ELR (cell line): ENCODE data around the gene TBC1D5.
"Not testable (repeated sequence)": the region's sequence is repeated elsewhere in the genome, so short reads cannot be mapped to it uniquely, and the experiment has no call there.

ENCODE experiments used
- DNase-seq: peaks from one replicate; pipeline ENCODE4 v3.0.0-alpha.2; 2015; ENCODE audit warnings: low read depth

TBC1D5 gene

DNA sequence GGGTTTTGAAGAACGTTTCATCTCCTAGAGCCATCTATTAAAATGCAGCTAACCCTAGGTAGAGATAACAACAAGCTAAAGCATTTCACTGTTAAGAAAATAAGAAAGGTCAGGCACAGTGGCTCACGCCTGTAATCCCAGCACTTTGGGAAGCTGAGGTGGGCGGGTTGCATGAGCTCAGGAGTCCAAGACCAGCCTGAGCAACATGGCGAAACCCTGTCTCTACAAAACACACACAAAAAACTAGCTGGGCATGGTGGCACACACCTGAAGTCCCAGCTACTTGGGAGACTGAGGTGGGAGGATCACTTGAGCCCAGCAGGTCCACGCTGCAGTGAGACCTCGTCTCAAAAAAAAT, 5.4 kb upstream of the TBC1D5 start:
- no peak for DNase-seq

DNA sequence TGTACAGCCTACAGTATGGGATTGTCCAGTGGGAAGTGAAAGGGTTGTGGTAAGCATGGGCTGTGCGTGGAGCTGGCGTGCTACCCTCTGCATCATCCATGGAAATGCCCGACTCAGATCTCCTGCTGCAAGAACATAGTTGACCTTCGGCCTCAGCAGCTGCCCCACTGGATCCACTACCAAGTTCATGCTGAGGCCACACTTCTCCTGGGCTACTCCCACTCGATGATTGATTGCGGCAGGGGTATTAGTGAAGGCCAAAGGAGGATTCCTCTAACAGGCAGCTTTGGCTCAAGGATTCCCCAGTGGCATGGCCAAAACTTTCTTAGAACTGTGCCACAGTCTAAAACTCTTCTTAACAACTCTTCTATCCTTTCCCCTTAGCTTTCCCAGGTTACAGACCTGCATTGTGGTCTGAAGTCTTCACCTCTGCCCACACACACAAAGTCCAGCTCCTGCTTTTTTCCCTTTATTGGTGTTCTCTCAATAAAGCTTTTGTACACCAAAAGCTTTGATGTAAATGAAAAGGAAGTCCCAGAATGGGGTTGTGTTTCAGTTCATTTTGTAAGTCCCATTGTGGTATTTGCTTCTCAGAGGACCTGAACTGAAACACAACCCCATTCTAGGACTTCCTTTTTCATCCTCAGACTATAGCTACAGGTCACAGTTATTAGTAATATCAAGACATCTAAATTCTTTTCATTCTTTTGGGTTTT, 4.9 kb upstream of the TBC1D5 start:
- no peak for DNase-seq

GRCh38 chr3:17745894-17746293, 3.5 kb upstream of the TBC1D5 start:
- DNase-seq = no peak

DNA sequence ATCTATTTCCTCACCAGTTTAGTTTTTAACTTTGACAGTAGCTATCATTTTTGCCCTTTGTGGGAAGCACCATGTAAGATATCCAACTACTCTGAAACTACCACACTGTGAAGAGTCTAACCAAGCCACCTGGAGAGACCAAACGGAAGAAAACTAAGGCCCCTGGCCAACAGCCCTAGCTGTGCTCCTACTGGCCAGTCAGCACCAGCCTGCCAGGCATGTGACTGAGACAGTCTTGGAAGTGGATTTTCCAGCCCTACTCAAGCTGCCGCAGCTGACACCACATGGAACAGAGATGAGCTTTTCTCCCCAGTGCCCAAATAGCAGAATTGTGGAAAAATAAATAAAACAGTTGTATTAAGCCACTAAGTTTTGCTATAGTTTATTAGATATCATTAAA, 2.9 kb upstream of the TBC1D5 start:
- no peak for DNase-seq

GRCh38 chr3:17744693-17745092, 2.3 kb upstream of the TBC1D5 start:
- no peak for DNase-seq

DNA sequence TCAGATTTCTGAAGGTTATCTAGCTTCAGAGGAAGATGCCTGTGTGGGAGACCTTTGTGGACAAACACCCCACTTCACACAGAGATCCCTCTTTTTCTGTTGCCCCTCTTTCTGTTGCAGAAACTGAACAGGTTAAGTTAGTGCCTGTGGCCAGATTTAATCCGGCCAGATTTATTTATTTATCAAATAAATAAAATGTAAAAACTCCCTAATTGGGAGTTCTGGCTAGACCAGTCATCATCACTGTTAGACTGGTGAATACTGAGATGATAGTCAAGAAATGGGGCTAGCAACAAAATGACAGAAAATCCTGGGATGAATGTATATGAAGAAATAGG, 1.2 kb upstream of the TBC1D5 start:
- no peak for DNase-seq

DNA sequence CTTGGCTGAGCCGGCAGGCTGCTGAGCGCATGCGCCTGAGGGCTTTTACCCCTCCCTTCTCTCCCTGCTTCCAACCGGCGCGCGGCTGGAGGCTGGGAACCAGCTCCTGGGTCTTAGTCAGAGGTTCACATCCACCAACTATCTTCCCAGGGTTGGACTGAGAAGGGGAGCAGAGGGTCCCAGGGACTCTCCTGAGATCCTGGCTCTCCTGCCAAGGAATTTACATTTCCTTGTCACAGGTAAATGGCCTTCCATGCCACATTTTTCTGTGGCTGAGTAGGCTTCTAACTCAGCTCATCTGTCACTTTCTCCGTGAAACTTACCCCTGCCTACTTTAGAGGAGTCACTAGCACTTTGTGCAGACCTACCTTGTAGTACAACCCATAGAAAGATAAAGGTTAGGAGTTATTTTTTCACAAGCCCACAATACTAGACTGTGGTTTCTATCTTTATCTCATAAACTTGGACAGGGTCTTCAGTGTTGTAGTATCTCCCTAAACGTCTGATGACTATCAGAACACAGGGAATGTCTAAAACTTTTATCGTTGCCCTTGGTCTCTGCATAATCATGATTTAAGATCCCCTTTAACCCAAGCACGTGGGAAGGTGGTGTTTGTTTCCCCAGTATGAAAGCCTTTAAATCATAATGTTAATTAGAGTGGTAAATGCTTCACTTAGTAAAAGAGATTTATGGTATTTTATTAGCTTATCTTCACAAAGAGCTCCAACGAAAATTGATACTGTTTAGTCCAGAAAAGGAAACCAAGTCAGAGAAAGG, 638 bp upstream of the TBC1D5 start:
- no peak for DNase-seq

DNA sequence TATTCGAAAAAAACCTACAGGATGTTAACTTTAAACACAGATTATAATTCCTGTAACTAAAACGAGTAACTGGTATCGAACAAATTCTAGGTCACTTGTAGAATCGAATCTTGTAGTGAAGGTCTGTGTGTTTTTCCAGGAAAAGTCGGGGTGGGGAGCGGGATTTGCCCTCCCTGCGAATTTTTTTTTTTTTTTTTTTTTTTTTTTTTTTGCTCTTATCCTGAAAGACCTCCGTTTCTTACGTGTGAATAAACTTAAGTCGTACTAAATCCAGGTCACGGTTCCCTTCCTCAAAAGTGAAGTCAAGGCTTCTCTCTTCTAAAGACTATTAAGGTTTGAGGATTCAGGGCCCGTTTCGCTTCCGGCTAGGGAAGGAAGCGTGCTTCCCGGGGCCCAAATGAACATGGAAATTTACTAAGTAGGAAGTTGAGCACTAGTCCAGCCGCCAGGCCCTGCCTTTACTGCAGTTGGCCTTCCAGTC, 770 bp downstream of the TBC1D5 start:
- DNase-seq = no peak

GRCh38 chr3:17740721-17741141, 1.7 kb downstream of the TBC1D5 start:
- peak; percentile 87 for DNase-seq

GRCh38 chr3:17738921-17739320, 3.5 kb downstream of the TBC1D5 start:
- no peak for DNase-seq

DNA sequence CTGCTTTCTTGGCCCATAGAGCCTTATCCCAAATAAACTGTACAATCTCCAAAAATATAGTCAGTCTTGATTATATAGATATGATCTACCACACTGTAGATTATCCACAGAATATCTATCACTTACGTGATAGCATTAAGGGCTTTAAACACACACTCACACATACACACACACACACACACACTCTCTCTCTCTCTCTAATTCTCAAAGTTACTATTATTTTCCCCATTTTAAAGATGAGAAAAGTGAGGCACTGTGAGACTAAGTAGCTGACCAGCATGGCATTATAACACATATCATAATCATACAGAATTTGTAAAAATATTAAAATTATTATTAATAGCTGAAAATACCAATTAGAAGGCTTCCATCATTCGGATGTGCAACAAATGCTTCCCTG, 4.2 kb downstream of the TBC1D5 start:
- DNase-seq = no peak

DNA sequence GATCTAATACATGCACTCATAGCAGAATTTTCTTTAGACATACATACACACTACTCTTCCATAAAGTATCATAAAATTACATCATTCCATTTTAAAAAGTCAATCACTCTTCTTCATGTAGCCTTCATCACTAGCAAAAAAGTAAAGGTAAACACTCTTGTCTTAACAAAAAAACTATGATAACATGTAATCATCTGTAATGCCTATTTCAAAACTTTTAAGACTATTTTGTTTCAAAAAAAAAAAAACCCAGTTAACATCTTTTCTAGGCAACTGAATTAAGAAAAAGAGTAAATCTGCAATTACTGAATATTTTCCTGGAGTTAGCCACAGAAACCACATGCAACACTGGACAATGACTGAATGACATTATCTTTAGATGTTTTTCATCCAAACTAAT, 4.8 kb downstream of the TBC1D5 start:
- no peak for DNase-seq

GRCh38 chr3:17735362-17735761, 7.1 kb downstream of the TBC1D5 start:
- not testable (repeated sequence) for DNase-seq

GRCh38 chr3:17733768-17734167, 8.7 kb downstream of the TBC1D5 start:
- no peak for DNase-seq

- DNase-seq = no peak
These were observed 9.2 kb downstream of the TBC1D5 start for GRCh38 chr3:17733215-17733614.

GRCh38 chr3:17730318-17730967, 12.0 kb downstream of the TBC1D5 start:
- peak; percentile 30 for DNase-seq

GRCh38 chr3:17726313-17726712, 16.1 kb downstream of the TBC1D5 start:
- no peak for DNase-seq

DNA sequence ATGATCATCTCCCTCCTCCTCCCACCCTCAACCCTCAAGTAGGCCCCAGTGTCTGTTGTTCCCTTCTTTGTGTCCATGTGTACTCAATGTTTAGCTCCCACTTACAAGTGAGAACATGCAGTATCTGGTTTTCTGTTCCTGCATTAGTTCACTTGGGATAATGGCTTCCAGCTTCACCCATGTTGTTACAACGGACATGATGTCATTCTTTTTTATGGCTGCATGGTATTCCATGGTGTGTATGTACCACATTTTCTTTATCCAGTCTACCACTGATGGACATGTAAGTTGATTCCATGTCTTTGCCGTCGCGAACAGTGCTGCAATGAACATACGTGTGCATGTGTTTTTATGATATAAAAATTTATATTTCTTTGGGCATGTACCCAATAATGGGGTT, 16.6 kb downstream of the TBC1D5 start:
- not testable (repeated sequence) for DNase-seq

GRCh38 chr3:17724948-17725347, 17.5 kb downstream of the TBC1D5 start:
- no peak for DNase-seq

DNA sequence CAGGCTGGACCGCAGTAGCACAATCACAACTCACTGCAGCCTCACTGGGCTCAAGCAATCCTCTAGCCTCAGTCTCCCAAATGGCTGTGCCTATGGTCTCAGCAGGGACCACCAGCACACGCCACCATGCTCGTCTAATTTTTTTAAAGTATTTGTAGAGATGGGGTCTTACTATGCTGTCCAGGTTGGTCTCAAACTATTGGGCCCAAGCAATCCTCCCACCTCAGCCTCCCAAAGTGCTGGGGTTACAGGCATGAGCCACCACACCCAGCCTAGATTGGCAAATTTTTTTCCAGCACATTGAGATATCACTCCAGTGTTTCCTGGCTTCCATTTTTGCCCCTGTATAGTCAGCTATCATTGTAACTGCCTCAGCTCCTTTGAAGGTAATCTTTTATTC, 18.3 kb downstream of the TBC1D5 start:
- DNase-seq = no peak

- DNase-seq = no peak
These were observed 25.0 kb downstream of the TBC1D5 start for GRCh38 chr3:17717411-17717810.

DNA sequence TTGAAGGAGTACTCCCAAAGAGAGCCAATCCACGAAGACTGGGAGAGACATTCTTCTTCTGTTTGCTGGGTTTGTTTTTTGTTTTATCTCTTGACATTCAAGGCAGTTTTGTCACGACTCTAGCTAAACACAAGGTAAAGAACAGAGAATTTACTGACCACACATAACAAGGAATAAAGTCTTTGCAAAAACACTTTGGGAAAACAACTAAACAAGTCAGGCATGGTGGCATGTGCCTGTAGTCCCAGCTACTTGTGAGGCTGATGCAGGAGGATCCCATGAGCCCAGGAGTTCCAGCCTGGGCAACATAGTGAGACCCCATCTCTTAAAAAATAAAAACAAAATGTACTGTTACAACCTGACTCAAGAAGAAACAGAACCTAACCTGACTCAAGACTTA, 28.0 kb downstream of the TBC1D5 start:
- DNase-seq = no peak

GRCh38 chr3:17709236-17709810, 33.1 kb downstream of the TBC1D5 start:
- DNase-seq = no peak
